Endothelial cell of umbilical vein (primary cell): ENCODE measurements around the gene SEMA7A. TPM values are rescaled to one million over a fixed set of nuclear protein-coding genes. Genes with fewer than 3 reads are reported as not detected.
A peak's percentile ranks its signal among the peaks of the same experiment; 100 is the strongest.

Experiments used
- BruUV-seq: library from RNA; stranded (reverse); fragments of 400-500 nt; replicated peaks from 2 replicates; lab custom pipeline; 2021; lab: Mats Ljungman, UMichigan
- CTCF ChIA-PET: fragments of 300-600, 350-600 bp; sonication (Branson Sonifier 250); formaldehyde crosslinking; loops from one replicate; lab custom pipeline; 2021; ENCODE audit warnings: antibody characterized with exemption, inconsistent platforms; lab: Charles Lee
- POLR2A ChIA-PET: fragments of 300-600, 350-600 bp; sonication (Branson Sonifier 250); formaldehyde crosslinking; loops from one replicate; lab custom pipeline; 2021; ENCODE audit warnings: antibody characterized with exemption, inconsistent platforms; lab: Charles Lee
- DNase-seq: peaks from one replicate; pipeline ENCODE4 v3.0.0-alpha.2; 2011; ENCODE audit warnings: low read depth, low spot score
- FAIRE-seq: peaks from 2 replicates; lab custom pipeline; 2011; peaks lifted over from hg19 to GRCh38; lab: Jason Lieb, UNC
- H2AFZ ChIP-seq: 2 replicates; pipeline ENCODE4 v1.6.0; 2012; ENCODE audit warnings: low read depth, low read length, control low read depth, inconsistent platforms
- H3K27ac ChIP-seq: 2 replicates; pipeline ENCODE4 v1.5.1; 2011; ENCODE audit warnings: low read depth, mild to moderate bottlenecking, control low read depth, low read length, moderate library complexity; ENCODE audit not compliant: insufficient read depth
- H3K27me3 ChIP-seq, 2 experiments: 2 replicates each; pipeline versions ENCODE4 v1.6.0 to v1.6.1; 2011; ENCODE audit warnings: low read length in 2 of 2, mixed read lengths in 1 of 2; ENCODE audit not compliant: control insufficient read depth in 2 of 2, insufficient read depth in 2 of 2
- H3K36me3 ChIP-seq, 2 experiments: 2 replicates in 1 of 2; 3 replicates in 1 of 2; pipeline ENCODE4 v1.5.1; 2011; ENCODE audit warnings: low read length in 2 of 2, mild to moderate bottlenecking in 1 of 2, moderate library complexity in 1 of 2; ENCODE audit not compliant: control insufficient read depth in 2 of 2, insufficient read depth in 2 of 2; ENCODE audit errors: extremely low read depth in 1 of 2
- H3K4me1 ChIP-seq: 3 replicates; pipeline ENCODE4 v1.5.1; 2011; ENCODE audit warnings: mild to moderate bottlenecking, low read length; ENCODE audit not compliant: control insufficient read depth, insufficient read depth; ENCODE audit errors: extremely low read depth
- H3K4me2 ChIP-seq: 2 replicates; pipeline ENCODE4 v1.6.1; 2011; ENCODE audit warnings: low read length, control low read depth, mixed read lengths; ENCODE audit not compliant: insufficient read depth
- H3K4me3 ChIP-seq, 3 experiments: fragments of 200-600 bp in 1 of 3; sonication (generic), shearing (Covaris generic) in 1 of 3; replicated peaks in 1 of 3; 2 replicates each; pipeline ENCODE4 v1.5.1; 2011 to 2016; ENCODE audit warnings: control low read depth in 3 of 3, low read length in 3 of 3, mild to moderate bottlenecking in 2 of 3, inconsistent platforms in 1 of 3, low read depth in 1 of 3, moderate library complexity in 1 of 3; ENCODE audit not compliant: insufficient read depth in 1 of 3
- H3K79me2 ChIP-seq: 2 replicates; pipeline ENCODE4 v1.6.0; 2012; ENCODE audit warnings: low read length, inconsistent platforms; ENCODE audit not compliant: control insufficient read depth, insufficient read depth
- H3K9ac ChIP-seq: replicated peaks from 2 replicates; pipeline ENCODE3; 2011; ENCODE audit warnings: low read length, control low read depth; ENCODE audit not compliant: insufficient read depth; ENCODE audit errors: extremely low read depth
- H3K9me1 ChIP-seq: replicated peaks from 3 replicates; pipeline ENCODE4 v1.6.0; 2011; ENCODE audit warnings: mild to moderate bottlenecking, low read length; ENCODE audit not compliant: control insufficient read depth, insufficient read depth; ENCODE audit errors: extremely low read depth
- H3K9me3 ChIP-seq: replicated peaks from 2 replicates; pipeline ENCODE4 v1.5.1; 2012; ENCODE audit warnings: low read length, inconsistent platforms; ENCODE audit not compliant: control insufficient read depth, insufficient read depth
- H4K20me1 ChIP-seq: replicated peaks from 2 replicates; pipeline ENCODE3; 2011; ENCODE audit warnings: mild to moderate bottlenecking, low read length; ENCODE audit not compliant: control insufficient read depth, insufficient read depth; ENCODE audit errors: extremely low read depth
- CTCF ChIP-seq, 2 donors: IDR thresholded peaks; 1 replicate in 1 of 2; 2 replicates in 1 of 2; pipeline ENCODE4 v1.5.1; 2011; ENCODE audit warnings: low read length in 2 of 2, mild to moderate bottlenecking in 2 of 2, moderate library complexity in 2 of 2, control low read depth in 1 of 2, inconsistent platforms in 1 of 2, low read depth in 1 of 2; ENCODE audit not compliant: insufficient read depth in 1 of 2; ENCODE audit errors: extremely low read depth in 1 of 2
- EZH2 ChIP-seq: IDR thresholded peaks from 2 replicates; pipeline ENCODE4 v1.6.1; 2012; ENCODE audit warnings: borderline replicate concordance, low read depth, mild to moderate bottlenecking, moderate library complexity, low read length, inconsistent platforms; ENCODE audit not compliant: severe bottlenecking
- FOS ChIP-seq: IDR thresholded peaks from 2 replicates; pipeline ENCODE4 v1.6.1; 2011; ENCODE audit warnings: mild to moderate bottlenecking, low read length, moderate library complexity, borderline replicate concordance; ENCODE audit not compliant: insufficient read depth
- GATA2 ChIP-seq: IDR thresholded peaks from 2 replicates; pipeline ENCODE4 v1.7.0; 2011; ENCODE audit warnings: low read depth, mild to moderate bottlenecking, moderate library complexity, mixed read lengths, low read length; ENCODE audit not compliant: insufficient read length, insufficient read depth
- JUN ChIP-seq: IDR thresholded peaks from 2 replicates; pipeline ENCODE4 v1.6.1; 2011; ENCODE audit warnings: borderline replicate concordance, low read depth; ENCODE audit not compliant: insufficient read length, insufficient read depth
- MYC ChIP-seq: IDR thresholded peaks from one replicate; pipeline ENCODE4 v1.6.1; 2011; ENCODE audit warnings: mild to moderate bottlenecking, low read depth, low read length
- POLR2A ChIP-seq: IDR thresholded peaks from 2 replicates; pipeline ENCODE4 v1.6.1; 2012; ENCODE audit warnings: low read depth, mild to moderate bottlenecking, control low read depth, low read length
- POLR2AphosphoS5 ChIP-seq: IDR thresholded peaks from 2 replicates; pipeline ENCODE4 v1.6.1; 2012; ENCODE audit warnings: low read depth, mild to moderate bottlenecking, control low read depth, low read length, moderate library complexity; ENCODE audit not compliant: insufficient read depth
- dilution Hi-C: fragments of 300-500 bp; cut with MboI; formaldehyde crosslinking; loops from one replicate; pipeline ENCODE4 v1.15.0; 2019; ENCODE audit warnings: low sequenced_read_pairs; ENCODE audit not compliant: extremely low pct_ligation_motif_present
- intact Hi-C: fragments of 100-400 bp; cut with micrococcal nuclease; formaldehyde crosslinking; loops from one replicate; pipeline ENCODE4 v1.10.0; 2022
- polyA plus RNA-seq, 4 experiments: library from polyadenylated mRNA; depleted of rRNA in 3 of 4; stranded (reverse) in 3 of 4; unstranded in 1 of 4; fragments of >200 nt; gene quantifications; 2 replicates each; pipeline versions ENCODE4 v1.2.1 to v1.2.3, GENCODE V29; 2011 to 2012; ENCODE audit warnings: missing spikeins in 1 of 4
- total RNA-seq: library from RNA; stranded (reverse); gene quantifications from 2 replicates; pipeline ENCODE4 v1.2.3, GENCODE V29; 2021
- TF ChIP-seq, protein P1 (sequence below): IDR thresholded peaks from 2 replicates; pipeline ENCODE4 v1.6.1; 2011; ENCODE audit not compliant: insufficient read depth, insufficient read length

Gene SEMA7A
- total and polyA plus RNA-seq, 2 donors (not counting 3 experiments of a cell fraction or from before 2014, with no cell fraction given), result 1.7 to 2.0 TPM

DNA sequence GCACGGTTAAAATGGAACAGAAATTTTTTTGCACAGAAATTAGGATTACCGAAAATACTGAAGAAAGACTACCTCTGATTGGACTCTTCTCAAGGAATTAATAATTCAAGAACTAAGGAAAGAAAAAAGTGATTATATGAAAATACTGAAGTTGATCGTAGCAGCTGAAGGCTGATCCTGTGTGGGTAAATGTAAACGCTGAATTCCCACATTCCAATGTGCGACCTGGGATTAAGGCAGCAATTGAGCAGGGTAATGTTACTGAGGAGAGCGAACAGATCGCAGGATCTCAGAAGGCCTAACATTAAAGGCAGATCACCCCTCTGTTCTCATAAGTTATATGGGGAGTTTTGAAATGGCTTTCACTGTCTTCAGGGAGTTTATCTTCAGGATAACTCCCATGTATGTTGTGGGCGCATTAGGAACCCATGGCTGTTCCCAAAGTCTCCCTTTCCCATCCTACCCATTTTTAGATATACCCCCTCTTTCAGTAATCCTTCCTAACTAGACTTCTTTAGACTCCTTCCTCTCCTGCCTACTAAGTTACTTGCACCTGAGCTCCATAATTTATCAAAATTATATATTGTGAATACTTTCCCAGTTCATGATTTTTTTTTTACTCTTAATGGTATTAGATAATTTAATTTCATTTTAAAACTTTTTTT, 28.2 kb upstream of the SEMA7A start:
- TF ChIP-seq MYC (no peak), EZH2 (no peak), JUN (no peak), CTCF (IDR thresholded peaks at IDR 0.05; ENCODE audit: extremely low read depth in 1 of 2, insufficient read depth in 1 of 2, low read depth in 1 of 2, low read length in 2 of 2) (no peak), POLR2AphosphoS5 (no peak), GATA2 (no peak), POLR2A (no peak), FOS (no peak)
- TF ChIP-seq, protein P1, sequence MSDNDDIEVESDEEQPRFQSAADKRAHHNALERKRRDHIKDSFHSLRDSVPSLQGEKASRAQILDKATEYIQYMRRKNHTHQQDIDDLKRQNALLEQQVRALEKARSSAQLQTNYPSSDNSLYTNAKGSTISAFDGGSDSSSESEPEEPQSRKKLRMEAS, result no peak
- dilution Hi-C loops, result no loop called here
- Histone ChIP-seq H3K9me1 (no peaks in the 10 kb centered on the region), H3K36me3 (no peaks in the 10 kb centered on the region), H3K4me3 (peak overlapping the region; percentile 61 to 71 (median 69)), H3K27me3 (no peaks in the 10 kb centered on the region), H3K4me1 (peaks cover 9% of the 10 kb centered on the region), H3K9me3 (no peaks in the 10 kb centered on the region), H3K9ac (peak overlapping the region; percentile 63), H2AFZ (peak overlapping the region; percentile 47), H3K27ac (peak overlapping the region; percentile 80), H4K20me1 (no peaks in the 10 kb centered on the region), H3K4me2 (peak overlapping the region; percentile 65), H3K79me2 (peaks cover 4% of the 10 kb centered on the region)
- BruUV-seq, result no TSS peak
- FAIRE-seq (no peak), DNase-seq (peak; percentile 9)
- intact Hi-C loops, result loop anchor here (2.0 kb wide), 2 partner anchors 79 to 153 kb away; partner anchors contain the start of genes ARID3B and CLK3
- CTCF ChIA-PET, result interaction anchor here (1.6 to 2.4 kb wide), 3 partner anchors 15 to 77 kb away, joined by 6 to 10 read pairs (median 10); no protein-coding TSS in a partner anchor
- POLR2A ChIA-PET, result interaction anchor here (1.2 kb wide), 1 partner anchor 155 kb away, joined by 3 read pairs; no protein-coding TSS in a partner anchor
